OCI-LY3 (cell line): Measurements from ENCODE around the gene MCTP2.

ENCODE experiments used
- H2AFZ ChIP-seq: fragments of 200-600, 300-600 bp; shearing (Covaris generic); 2 replicates; pipeline ENCODE4 v1.6.0; 2014; ENCODE audit warnings: antibody characterized with exemption, low read depth, low read length
- H3K27ac ChIP-seq: fragments of 200-600, 300-600 bp; sonication (generic); 2 replicates; pipeline ENCODE4 v1.5.1; 2014; ENCODE audit warnings: mild to moderate bottlenecking, low read length, moderate library complexity, mixed read lengths
- H3K27me3 ChIP-seq: fragments of 200-600, 300-600 bp; sonication (generic); 2 replicates; pipeline ENCODE4 v1.6.1; 2014; ENCODE audit warnings: low read depth, low read length, mixed read lengths
- H3K36me3 ChIP-seq: fragments of 200-600, 300-600 bp; sonication (generic); replicated peaks from 2 replicates; pipeline ENCODE3; 2014; ENCODE audit warnings: low read depth, low read length, mixed read lengths
- H3K4me1 ChIP-seq: fragments of 300-600, 200-600 bp; sonication (generic); 2 replicates; pipeline ENCODE4 v1.6.1; 2014; ENCODE audit warnings: low read length, mixed read lengths
- H3K4me2 ChIP-seq: fragments of 200-600, 300-600 bp; sonication (generic); 2 replicates; pipeline ENCODE4 v1.6.1; 2014; ENCODE audit warnings: low read length, mixed read lengths
- H3K4me3 ChIP-seq: fragments of 300-600, 200-600 bp; sonication (generic); 2 replicates; pipeline ENCODE4 v1.5.1; 2014; ENCODE audit warnings: antibody characterized with exemption, mild to moderate bottlenecking, low read length, moderate library complexity
- H3K79me2 ChIP-seq: fragments of 300-600, 200-600 bp; shearing (Covaris generic); 2 replicates; pipeline ENCODE4 v1.6.1; 2014; ENCODE audit warnings: mild to moderate bottlenecking, low read length, mixed read lengths
- H3K9ac ChIP-seq: fragments of 300-600, 200-600 bp; shearing (Covaris generic); 2 replicates; pipeline ENCODE4 v1.6.0; 2014; ENCODE audit warnings: mild to moderate bottlenecking, low read length, moderate library complexity
- H3K9me3 ChIP-seq: fragments of 200-600, 300-600 bp; shearing (Covaris generic); 2 replicates; pipeline ENCODE4 v1.6.1; 2014; ENCODE audit warnings: low read length, mixed read lengths; ENCODE audit not compliant: insufficient read depth
- H4K20me1 ChIP-seq: fragments of 200-600, 300-600 bp; sonication (generic); 2 replicates; pipeline ENCODE4 v1.6.1; 2016; ENCODE audit warnings: low read length, mixed read lengths; ENCODE audit not compliant: insufficient read depth
- CTCF ChIP-seq: fragments of 200-600, 300-600 bp; sonication (generic); IDR thresholded peaks from 2 replicates; pipeline ENCODE4 v1.5.1; 2014; ENCODE audit warnings: antibody characterized with exemption, low read length, low read depth
- EZH2phosphoT487 ChIP-seq: fragments of 200-600 bp; shearing (Covaris generic); IDR thresholded peaks from 2 replicates; pipeline ENCODE4 v1.6.1; 2018; ENCODE audit warnings: antibody characterized with exemption, mixed run types, low read depth

Gene MCTP2

DNA sequence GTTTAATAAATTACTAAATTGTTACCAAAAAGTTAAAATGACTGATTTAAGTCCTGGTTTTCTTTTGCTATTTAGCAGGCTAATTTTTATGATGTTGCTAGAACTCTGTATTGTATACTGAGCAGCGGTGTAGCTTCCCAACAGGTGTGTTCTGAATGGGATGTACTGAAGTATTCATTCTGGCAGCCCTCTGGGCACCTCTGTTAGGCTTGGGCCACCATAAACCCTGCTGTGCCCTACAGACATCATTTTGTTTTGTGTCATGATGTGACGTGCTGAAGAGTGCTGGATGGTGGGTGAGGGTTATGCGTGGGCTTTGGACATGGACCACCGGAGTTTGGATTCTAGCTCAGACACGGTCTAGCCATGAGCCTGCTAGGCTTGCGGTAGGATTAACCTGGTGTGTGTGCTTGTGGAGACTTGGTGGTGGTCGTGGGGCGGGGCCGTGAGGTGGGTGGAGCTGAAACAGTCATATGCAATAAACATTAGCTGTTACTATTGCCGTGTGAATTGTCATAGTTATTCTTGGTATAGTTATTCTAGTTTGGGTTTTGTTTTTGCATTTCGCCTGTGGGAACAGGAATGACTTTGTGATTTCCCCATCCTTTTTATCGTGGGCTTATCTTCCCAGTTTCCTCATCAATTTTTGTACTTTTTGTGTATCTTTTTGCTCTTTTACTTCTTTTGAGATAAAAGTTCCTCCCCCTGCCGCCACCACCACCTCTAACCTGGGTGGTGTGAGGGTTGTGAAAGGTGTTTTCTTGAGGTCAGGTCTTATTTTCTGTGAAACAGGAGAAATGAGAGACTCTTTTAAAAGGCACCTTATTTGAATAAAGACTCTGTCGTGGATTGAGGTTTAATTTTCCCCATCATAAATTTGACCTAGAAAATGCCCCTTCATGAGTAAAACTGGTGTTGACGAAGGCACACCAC lies 93.7 kb downstream of the MCTP2 start:
- H3K4me1 ChIP-seq, result no peaks in the 10 kb centered on the region
- H2AFZ ChIP-seq, result no peak overlapping the region
- H3K9me3 ChIP-seq, result no peaks in the 10 kb centered on the region
- H3K4me2 ChIP-seq, result no peak overlapping the region
- no peaks in the 10 kb centered on the region for H3K36me3 ChIP-seq
- no peak overlapping the region for H3K9ac ChIP-seq
- no peaks in the 10 kb centered on the region for H4K20me1 ChIP-seq
- H3K27me3 ChIP-seq, result 0 out of 2 replicates have a peak, but pooled peaks cover 7% of the 10 kb centered on the region
- no peak for TF ChIP-seq EZH2phosphoT487
- TF ChIP-seq CTCF, result no peak
- H3K4me3 ChIP-seq, result no peak overlapping the region
- H3K27ac ChIP-seq, result no peak overlapping the region
- H3K79me2 ChIP-seq, result no peaks in the 10 kb centered on the region

DNA sequence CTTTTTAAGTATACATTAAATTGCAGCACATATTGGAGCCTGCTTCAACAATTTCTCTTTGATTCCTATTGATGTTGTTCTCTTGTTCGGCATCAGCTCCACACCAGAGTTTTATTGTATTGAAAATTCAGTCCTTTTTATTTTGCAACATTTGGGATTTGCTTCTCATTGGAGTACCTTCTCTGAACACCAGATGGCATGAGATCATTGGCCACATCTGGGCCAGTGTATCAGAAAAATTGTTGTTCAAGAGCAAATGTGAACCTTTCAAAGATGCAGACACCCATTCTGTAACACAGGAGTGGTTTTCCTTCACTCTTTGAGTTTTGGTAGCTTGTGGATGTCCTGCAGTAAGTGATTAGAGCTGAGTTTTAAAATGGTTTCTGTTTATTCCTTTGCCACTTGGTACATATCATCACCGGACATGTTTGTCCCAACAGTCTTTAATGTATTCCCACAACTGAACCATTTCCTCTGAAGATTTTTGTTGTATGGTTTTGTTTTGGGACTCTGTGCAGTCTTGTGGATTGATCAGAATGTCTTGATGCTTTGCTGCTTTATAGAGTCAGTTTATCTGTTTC lies 96.1 kb downstream of the MCTP2 start:
- H3K9ac ChIP-seq, result no peak overlapping the region
- TF ChIP-seq CTCF, result peak; percentile 70
- no peak for TF ChIP-seq EZH2phosphoT487
- no peaks in the 10 kb centered on the region for H4K20me1 ChIP-seq
- H3K4me1 ChIP-seq, result no peaks in the 10 kb centered on the region
- H3K27me3 ChIP-seq, result peaks cover 13% of the 10 kb centered on the region
- no peak overlapping the region for H3K27ac ChIP-seq
- no peak overlapping the region for H3K4me2 ChIP-seq
- no peaks in the 10 kb centered on the region for H3K36me3 ChIP-seq
- H3K4me3 ChIP-seq, result no peak overlapping the region
- no peaks in the 10 kb centered on the region for H3K79me2 ChIP-seq
- H3K9me3 ChIP-seq, result no peaks in the 10 kb centered on the region
- no peak overlapping the region for H2AFZ ChIP-seq

DNA sequence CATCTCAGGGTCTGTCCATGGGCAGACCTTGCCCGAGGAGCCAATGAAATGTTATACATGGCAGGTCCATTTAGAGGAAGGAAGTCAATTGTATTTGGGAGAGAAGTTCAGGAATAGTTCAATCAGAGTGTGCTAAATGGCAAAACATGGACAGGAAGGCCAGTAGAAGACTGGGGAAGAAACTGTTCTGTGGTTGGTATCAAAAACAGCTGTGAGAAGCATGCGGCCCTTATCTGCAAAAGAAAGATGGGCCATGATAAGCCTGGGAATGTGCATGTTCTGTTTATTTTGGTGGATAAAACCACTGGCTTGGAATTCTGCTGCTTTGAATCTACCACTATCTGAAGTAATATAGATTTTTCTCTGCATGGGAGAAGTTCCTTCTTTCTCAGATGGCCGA lies 100.4 kb downstream of the MCTP2 start:
- Histone ChIP-seq H3K4me1 (no peaks in the 10 kb centered on the region), H3K4me3 (no peak overlapping the region), H3K79me2 (no peaks in the 10 kb centered on the region), H4K20me1 (no peaks in the 10 kb centered on the region), H3K9me3 (no peaks in the 10 kb centered on the region), H3K36me3 (no peaks in the 10 kb centered on the region), H3K27me3 (peaks cover 7% of the 10 kb centered on the region), H2AFZ (no peak overlapping the region), H3K27ac (no peak overlapping the region), H3K9ac (no peak overlapping the region), H3K4me2 (no peak overlapping the region)
- TF ChIP-seq CTCF, result no peak
- TF ChIP-seq EZH2phosphoT487, result no peak

DNA sequence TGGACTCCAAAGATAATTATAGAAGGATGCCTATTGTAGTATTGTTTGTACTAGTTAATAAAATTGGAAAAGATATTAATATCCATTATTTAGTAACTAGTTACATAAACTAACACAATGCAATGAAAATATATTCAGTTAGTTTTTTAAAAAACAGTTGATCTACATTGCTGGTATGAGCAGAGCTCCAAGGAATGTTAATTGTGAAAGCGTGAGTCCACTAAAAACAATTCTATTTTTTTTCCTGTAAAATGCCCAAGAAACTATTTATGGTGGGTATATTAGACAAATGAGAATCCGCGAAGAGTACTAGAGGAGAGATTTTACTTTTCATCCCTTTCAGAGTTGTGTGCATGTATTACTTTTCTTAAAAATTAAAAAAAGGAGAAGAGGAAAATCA lies 104.3 kb downstream of the MCTP2 start:
- Histone ChIP-seq H3K9me3 (no peaks in the 10 kb centered on the region), H3K27me3 (peaks cover 7% of the 10 kb centered on the region), H4K20me1 (no peaks in the 10 kb centered on the region), H3K79me2 (no peaks in the 10 kb centered on the region), H3K4me3 (no peak overlapping the region), H3K4me1 (no peaks in the 10 kb centered on the region), H3K36me3 (no peaks in the 10 kb centered on the region), H3K4me2 (no peak overlapping the region), H3K9ac (no peak overlapping the region), H3K27ac (no peak overlapping the region), H2AFZ (no peak overlapping the region)
- TF ChIP-seq EZH2phosphoT487, result no peak
